Colonic mucosa (tissue), 4 donors: ENCODE measurements around the gene DARS2. TPM values are rescaled to one million over a fixed set of nuclear protein-coding genes. Genes with fewer than 3 reads are reported as not detected.
"Not testable (repeated sequence)": the region's sequence is repeated elsewhere in the genome, so short reads cannot be mapped to it uniquely, and the experiment has no call there.

Experiments used
- DNase-seq: peaks from one replicate; pipeline ENCODE4 v3.0.0-alpha.2; 2020
- H3K27ac ChIP-seq: fragments of 200-600 bp; one replicate; pipeline ENCODE4 v1.8.0; 2021
- H3K27me3 ChIP-seq: fragments of 200-600 bp; one replicate; pipeline ENCODE4 v1.8.0; 2021
- H3K36me3 ChIP-seq: fragments of 200-600 bp; one replicate; pipeline ENCODE4 v1.8.0; 2021
- H3K4me1 ChIP-seq: fragments of 200-600 bp; one replicate; pipeline ENCODE4 v1.8.0; 2021; ENCODE audit warnings: mild to moderate bottlenecking
- H3K4me3 ChIP-seq: fragments of 200-600 bp; one replicate; pipeline ENCODE4 v1.8.0; 2021
- H3K9ac ChIP-seq, 2 donors: one replicate each; pipeline ENCODE4 v1.7.0; 2013; ENCODE audit warnings: control low read depth in 2 of 2, low read depth in 2 of 2, low read length in 2 of 2
- H3K9me3 ChIP-seq: fragments of 200-600 bp; one replicate; pipeline ENCODE4 v1.8.0; 2021
- intact Hi-C: fragments of 100-400 bp; cut with DNase I; formaldehyde crosslinking; loops from one replicate; pipeline ENCODE4 v1.14.1; 2022
- total RNA-seq, 2 donors: library from RNA; stranded (reverse); fragmentation: NEBNext Ultra II Directional in 1 of 2; extraction: Animal tissue kit (Norgen Biotek cat#: 25700) in 1 of 2; gene quantifications; one replicate each; pipeline ENCODE4 v1.2.1, GENCODE V29; 2021
- TF ChIP-seq, protein P1 (sequence below): fragments of 200-600 bp; IDR thresholded peaks from one replicate; pipeline ENCODE4 v1.8.0; 2022; ENCODE audit warnings: antibody characterized with exemption, mild to moderate bottlenecking
- donor health status: healthy.
- donor health status: DM: no; HTN: no; CAD: no.
- donor health status: DM: no; HTN: no; CAD: no.

DARS2 gene
- total RNA-seq, 2 donors from 2014 or later: 24.8 to 51.9 TPM

DNA sequence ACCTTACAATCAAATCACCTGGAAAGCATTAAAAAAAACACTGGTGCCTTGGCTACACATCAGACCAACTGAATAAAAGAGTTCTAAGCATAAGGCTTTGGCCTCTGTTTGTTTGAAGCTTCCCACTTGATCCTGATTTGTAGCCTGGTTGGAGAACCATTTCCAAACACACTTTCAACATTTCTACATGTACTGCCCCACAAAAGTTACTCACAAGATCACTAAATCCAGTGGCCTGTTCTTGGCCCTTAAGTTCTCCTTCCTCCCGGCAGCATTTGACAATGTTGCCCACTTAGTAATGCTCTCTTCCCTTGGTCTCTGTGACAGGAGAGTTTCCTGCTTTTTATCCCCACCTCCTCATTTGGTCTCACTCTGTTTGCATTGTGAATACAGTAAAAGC is 31.5 kb downstream of the DARS2 start:
- Histone ChIP-seq H3K27me3 (no peaks in the 10 kb centered on the region), H3K4me3 (no peak overlapping the region), H3K9me3 (no peaks in the 10 kb centered on the region), H3K4me1 (no peaks in the 10 kb centered on the region), H3K9ac (no peak overlapping the region), H3K27ac (no peak overlapping the region), H3K36me3 (peaks cover 7% of the 10 kb centered on the region)
- no peak for DNase-seq
- intact Hi-C loops: no loop called here
- TF ChIP-seq, protein P1, sequence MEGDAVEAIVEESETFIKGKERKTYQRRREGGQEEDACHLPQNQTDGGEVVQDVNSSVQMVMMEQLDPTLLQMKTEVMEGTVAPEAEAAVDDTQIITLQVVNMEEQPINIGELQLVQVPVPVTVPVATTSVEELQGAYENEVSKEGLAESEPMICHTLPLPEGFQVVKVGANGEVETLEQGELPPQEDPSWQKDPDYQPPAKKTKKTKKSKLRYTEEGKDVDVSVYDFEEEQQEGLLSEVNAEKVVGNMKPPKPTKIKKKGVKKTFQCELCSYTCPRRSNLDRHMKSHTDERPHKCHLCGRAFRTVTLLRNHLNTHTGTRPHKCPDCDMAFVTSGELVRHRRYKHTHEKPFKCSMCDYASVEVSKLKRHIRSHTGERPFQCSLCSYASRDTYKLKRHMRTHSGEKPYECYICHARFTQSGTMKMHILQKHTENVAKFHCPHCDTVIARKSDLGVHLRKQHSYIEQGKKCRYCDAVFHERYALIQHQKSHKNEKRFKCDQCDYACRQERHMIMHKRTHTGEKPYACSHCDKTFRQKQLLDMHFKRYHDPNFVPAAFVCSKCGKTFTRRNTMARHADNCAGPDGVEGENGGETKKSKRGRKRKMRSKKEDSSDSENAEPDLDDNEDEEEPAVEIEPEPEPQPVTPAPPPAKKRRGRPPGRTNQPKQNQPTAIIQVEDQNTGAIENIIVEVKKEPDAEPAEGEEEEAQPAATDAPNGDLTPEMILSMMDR: no peak

DNA sequence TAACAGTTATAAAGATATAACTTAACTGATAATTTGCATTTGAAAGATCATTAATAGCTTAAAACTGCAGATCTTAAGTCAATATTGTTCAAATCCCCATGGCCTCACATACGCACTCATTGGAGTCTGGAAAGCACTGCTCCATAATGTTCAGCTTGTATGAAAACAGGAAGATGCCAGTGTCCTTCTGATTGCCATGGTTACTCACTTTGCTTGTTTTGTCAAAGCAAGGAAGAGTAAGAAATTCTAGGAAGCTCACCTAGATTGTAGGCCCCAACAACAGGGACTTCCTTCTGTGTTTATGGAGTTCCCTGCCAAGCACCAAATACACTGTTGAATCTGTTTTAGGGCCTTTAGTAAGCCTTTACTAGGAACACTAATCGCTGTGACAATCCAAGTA is 32.4 kb downstream of the DARS2 start:
- Histone ChIP-seq H3K4me1 (no peaks in the 10 kb centered on the region), H3K27ac (no peak overlapping the region), H3K4me3 (no peak overlapping the region), H3K9me3 (no peaks in the 10 kb centered on the region), H3K9ac (no peak overlapping the region), H3K36me3 (peaks cover 7% of the 10 kb centered on the region), H3K27me3 (no peaks in the 10 kb centered on the region)
- no peak for DNase-seq
- intact Hi-C loops: no loop called here
- TF ChIP-seq, protein P1: no peak

DNA sequence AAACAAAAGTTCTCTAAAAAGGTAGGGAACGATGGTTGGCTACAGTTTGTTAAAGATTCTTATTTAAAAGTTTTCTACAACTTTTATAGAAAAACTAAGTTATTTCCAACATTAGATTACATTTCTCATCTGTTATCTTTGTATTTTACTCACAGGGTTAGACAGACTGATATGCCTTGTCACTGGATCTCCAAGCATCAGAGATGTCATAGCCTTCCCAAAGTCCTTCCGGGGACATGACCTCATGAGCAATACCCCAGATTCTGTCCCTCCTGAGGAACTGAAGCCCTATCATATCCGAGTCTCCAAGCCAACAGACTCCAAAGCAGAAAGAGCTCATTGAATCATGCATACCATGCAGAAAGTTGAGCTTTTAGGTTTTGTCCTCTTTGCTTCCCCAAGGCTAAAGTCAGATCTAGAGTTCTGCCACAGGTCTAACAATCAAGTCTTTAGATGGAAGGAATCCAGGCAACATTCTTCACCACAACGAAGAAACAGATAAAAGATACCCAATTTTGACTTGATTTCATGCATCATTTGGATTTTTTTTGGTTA is 33.0 kb downstream of the DARS2 start:
- TF ChIP-seq, protein P1: no peak
- intact Hi-C loops: no loop called here
- H3K4me1 ChIP-seq: no peaks in the 10 kb centered on the region
- H3K27me3 ChIP-seq: no peaks in the 10 kb centered on the region
- DNase-seq: no peak
- no peak overlapping the region for H3K4me3 ChIP-seq
- no peaks in the 10 kb centered on the region for H3K9me3 ChIP-seq
- H3K36me3 ChIP-seq: peaks cover 7% of the 10 kb centered on the region
- H3K9ac ChIP-seq: no peak overlapping the region
- no peak overlapping the region for H3K27ac ChIP-seq

DNA sequence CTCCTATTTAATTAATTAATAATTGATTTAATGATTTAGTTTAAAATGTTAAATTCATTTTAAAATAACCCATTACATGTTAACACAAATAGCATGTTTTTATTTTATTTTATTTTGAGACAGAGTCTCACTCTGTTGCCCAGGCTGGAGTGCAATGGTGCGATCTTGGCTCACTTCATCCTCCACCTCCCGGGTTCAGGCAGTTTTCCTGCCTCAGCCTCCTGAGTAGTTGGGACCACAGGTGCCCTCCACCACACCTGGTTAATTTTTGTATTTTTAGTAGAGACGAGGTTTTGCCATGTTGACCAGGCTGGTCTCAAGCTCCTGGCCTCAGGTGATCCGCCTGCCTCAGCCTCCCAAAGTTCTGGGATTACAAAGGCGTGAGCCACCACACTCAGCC is 35.1 kb downstream of the DARS2 start:
- H3K36me3 ChIP-seq, intact Hi-C loops, H3K9ac ChIP-seq: not testable (repeated sequence)

DNA sequence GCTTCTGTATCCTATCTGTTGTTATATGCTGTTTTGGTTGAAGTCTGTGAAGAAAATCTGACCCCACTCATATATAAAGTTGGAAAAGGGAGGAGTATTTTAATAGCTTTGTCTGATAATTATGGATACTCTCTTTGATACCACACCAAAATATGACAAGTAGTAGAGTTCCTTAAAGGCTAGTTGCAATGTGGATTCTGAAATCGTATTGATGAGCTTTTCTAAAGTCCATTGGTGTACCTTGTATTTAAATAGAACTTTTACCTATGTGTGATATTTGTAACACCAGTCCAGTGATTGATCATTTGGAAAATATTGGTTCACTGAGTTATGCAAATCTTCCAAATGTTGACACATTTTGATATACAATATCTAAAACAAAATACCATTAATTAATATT is 35.6 kb downstream of the DARS2 start:
- no peak for DNase-seq
- Histone ChIP-seq H3K27me3 (no peaks in the 10 kb centered on the region), H3K36me3 (peaks cover 6% of the 10 kb centered on the region), H3K4me1 (peaks cover 1% of the 10 kb centered on the region), H3K4me3 (no peak overlapping the region), H3K9ac (no peak overlapping the region), H3K27ac (no peak overlapping the region), H3K9me3 (no peaks in the 10 kb centered on the region)
- intact Hi-C loops: no loop called here
- TF ChIP-seq, protein P1: no peak

More for the DNA sequence above, 35.1 kb downstream of the DARS2 start:
- not testable (repeated sequence) for H3K4me3 ChIP-seq, H3K27me3 ChIP-seq, H3K27ac ChIP-seq, DNase-seq, H3K9me3 ChIP-seq, H3K4me1 ChIP-seq

DNA sequence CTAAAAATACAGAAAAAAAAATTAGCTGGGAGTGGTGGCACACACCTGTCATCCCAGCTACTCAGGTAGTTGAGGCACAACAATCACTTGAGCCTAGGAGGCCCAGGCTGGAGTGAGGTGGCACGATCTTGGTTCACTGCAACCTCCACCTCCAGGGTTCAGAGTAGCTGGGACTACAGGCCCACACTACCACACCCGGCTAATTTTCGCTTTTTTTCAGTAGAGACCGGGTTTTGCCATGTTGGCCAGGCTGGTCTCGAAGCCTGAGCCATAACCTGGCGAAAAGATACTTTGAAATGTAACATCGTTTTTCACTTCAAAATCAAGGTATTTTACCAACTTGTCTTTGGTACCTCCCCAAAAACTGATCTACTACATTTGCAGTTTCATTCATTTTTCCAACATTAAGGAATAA is 37.3 kb downstream of the DARS2 start:
- Histone ChIP-seq H3K4me1 (peaks cover 5% of the 10 kb centered on the region), H3K36me3 (peaks cover 6% of the 10 kb centered on the region), H3K4me3 (no peak overlapping the region), H3K27me3 (no peaks in the 10 kb centered on the region), H3K9ac (no peak overlapping the region), H3K9me3 (no peaks in the 10 kb centered on the region), H3K27ac (no peak overlapping the region)
- no peak for DNase-seq
- TF ChIP-seq, protein P1: no peak
- intact Hi-C loops: no loop called here

DNA sequence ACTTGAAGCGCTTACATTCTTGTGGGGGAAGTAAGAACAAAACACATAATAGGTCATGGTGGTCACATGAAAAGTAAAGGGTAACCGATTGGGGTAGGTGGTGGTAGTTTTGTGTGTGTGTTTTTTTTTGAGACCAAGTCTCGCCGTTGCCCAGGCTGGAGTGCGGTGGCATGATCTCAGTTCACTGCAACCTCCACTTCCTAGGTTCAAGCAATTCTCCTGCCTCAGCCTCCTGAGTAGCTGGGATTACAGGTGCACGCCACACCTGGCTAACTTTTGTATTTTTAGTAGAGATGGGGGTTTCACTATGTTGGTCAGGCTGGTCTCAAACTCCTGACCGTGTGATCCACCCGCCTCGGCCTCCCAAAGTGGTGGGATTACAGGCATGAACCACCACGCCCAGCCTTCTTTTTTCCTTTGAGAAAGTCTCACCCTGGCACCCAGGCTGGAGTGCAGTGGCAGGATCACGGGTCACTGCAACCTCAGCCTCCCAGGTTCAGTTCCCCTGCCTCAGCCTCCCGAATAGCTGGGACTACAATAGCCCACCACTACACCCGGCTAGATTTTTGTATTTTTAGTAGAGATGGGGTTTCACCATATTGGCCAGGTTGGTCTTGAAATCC is 37.8 kb downstream of the DARS2 start:
- intact Hi-C loops, H3K36me3 ChIP-seq: not testable (repeated sequence)

More for the DNA sequence above, 37.8 kb downstream of the DARS2 start:
- not testable (repeated sequence) for H3K27ac ChIP-seq, DNase-seq, H3K27me3 ChIP-seq, H3K9me3 ChIP-seq, H3K9ac ChIP-seq, H3K4me1 ChIP-seq, H3K4me3 ChIP-seq
